ENCODE measurements around the gene MYH9.

- TF ChIP-seq CTCF (IDR thresholded peaks at IDR 0.05; ENCODE audit: insufficient read depth, low read length, poor library complexity, severe bottlenecking) (no peak), EZH2phosphoT487 (conservative IDR thresholded peaks at IDR 0.05; ENCODE audit: low read length) (no peak)
Observed at GRCh38 chr22:36365020-36365411, 22.8 kb downstream of the MYH9 start.

Data from SU-DHL-6 (cell line).